ENCODE measurements around the gene OR6C1.
"Not testable (repeated sequence)": the region's sequence is repeated elsewhere in the genome, so short reads cannot be mapped to it uniquely, and the experiment has no call there.

Gene OR6C1

DNA sequence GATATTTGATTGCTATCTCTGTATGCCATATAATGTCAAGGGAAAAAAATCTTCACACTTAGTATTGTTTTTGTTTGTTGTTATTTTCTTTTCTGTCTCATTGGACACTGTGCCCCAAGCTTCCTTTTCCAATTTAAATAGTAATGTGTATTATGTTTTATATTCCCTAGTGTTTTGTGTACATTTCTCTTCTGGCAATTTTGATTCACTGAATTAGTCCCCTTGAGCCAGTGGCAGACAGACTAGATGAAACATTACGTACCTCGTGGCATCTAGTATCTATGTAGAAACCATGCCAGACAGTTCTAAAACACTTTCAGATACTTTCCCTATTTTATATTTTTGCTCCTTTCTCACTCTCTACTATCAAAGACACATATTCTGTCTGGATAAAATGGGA is at the start of gene OR6C1:
TSS of gene OR6C1 (plus strand) at position 301 of the 400 bp plus-strand sequence. CDS start 6,257 bp downstream, outside the sequence.
- DNase-seq (ENCODE audit: low read depth in 2 of 2), result no peak

DNA sequence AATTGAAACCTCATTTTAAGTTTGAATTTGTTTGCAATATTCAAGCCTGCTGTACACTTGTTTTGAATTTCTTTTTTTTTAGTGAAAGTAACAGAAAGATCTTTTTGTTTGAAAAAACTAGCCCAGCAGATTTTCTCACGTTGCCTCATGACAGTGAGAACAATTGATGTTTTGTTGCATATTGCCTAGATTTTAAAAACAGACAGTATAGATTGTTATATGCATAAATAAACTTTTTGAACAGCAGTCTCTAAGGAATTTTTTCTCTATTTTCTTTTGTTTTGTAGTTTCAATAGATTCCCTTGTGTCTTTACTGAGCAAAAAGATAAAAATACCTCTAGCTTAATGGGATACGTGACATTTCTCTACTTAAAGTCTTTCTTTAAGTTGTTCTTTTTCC is 33.2 kb upstream of the OR6C1 start:
- no peak for DNase-seq (ENCODE audit: low read depth in 2 of 2)

- DNase-seq (ENCODE audit: low read depth in 2 of 2), result no peak
Measured at GRCh38 chr12:55289999-55290398, 24.1 kb upstream of the OR6C1 start.

DNA sequence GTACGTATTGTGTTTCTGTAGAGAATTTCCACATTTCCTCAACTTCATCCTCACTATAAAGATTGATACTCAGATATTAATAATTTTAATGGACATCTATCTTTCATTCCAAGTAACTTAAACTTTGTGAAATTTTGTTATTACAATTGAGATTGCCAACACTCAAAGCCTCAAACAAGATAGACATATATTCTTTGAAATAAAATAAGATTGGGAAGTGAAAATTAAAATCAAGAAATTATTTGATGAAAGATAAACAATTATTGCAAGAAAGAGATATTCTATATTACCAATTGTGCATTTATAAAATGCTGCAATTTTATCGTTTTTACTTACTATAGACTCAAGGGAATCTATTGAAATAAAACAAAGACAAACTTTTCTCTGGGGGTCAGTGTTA is 17.7 kb upstream of the OR6C1 start, which contains the start of gene OR6C6:
TSS of gene OR6C6 (minus strand) at position 101 of the 400 bp plus-strand sequence. CDS start 1,337 bp downstream, outside the sequence.
- DNase-seq (ENCODE audit: low read depth in 2 of 2), result no peak

DNA sequence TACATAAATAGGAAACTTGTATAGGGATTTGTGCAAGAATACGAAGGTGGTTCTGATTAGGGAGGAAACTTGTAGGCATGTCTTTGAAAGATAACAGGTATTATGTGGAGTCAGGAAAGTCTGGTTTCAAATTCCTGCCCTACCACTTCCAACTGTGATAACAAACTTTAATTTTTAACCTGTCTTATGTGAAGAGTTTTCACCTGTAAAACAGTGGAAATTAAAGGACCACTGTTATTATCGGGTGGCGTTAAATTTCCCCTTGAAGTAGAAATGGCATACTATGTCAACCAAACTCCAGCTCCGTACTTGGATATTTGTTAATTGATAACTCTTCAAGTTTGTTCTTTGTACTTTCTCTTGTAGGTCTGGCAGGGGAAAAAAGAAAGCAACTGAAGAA is 6.1 kb downstream of the OR6C1 start:
- no peak for DNase-seq (ENCODE audit: low read depth in 2 of 2)

GRCh38 chr12:55325801-55326200 is 11.7 kb downstream of the OR6C1 start:
- DNase-seq (ENCODE audit: low read depth in 2 of 2), result not testable (repeated sequence)

DNA sequence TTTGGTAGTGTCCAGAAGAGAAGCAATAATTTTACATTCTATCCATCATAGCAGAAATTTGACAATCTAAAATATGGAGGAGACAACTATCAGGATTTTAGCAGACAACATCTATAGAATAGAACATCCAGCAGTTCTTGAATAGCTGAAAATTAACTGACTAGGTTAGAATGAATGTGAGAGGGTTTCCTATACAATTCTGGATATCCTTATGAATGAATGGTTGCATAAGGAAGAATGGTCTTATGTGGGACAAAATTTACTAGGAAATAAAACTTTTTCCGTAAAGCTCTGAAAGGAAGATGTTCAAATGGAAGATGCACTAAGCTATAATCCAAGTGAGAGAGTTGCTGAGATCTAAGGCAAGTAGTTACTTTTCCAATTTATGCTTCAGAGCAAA is 16.3 kb downstream of the OR6C1 start, which contains the start of gene OR6C3:
TSS of gene OR6C3 (plus strand) at position 301 of the 400 bp plus-strand sequence. CDS start 955 bp downstream, outside the sequence.
- DNase-seq (ENCODE audit: low read depth in 2 of 2), result no peak

GRCh38 chr12:55336002-55336401 is 21.9 kb downstream of the OR6C1 start:
- no peak for DNase-seq (ENCODE audit: low read depth in 2 of 2)

GRCh38 chr12:55355338-55355737 is 41.2 kb downstream of the OR6C1 start:
- not testable (repeated sequence) for DNase-seq (ENCODE audit: low read depth in 2 of 2)

DNA sequence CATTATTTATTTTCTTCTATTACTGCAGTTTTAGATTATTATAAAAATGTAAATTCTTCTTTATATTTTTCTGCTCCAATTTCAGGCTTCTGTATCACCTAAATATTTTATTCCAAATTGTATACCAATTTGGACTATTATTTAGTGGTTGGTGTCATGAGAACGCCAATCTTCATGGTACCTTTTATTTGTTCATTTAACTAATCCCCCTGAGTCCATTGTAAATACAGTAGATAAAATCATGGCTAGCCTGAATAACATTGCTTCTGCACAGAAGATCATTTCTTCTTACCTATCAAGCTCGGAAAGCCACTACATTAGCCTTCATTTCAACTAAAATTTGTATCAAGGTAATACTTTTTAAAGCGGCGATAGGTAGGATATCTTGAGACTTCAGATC is 48.5 kb downstream of the OR6C1 start, which contains the start of gene OR6C75:
TSS of gene OR6C75 (plus strand) at position 301 of the 400 bp plus-strand sequence. CDS start 2,136 bp downstream, outside the sequence.
- DNase-seq (ENCODE audit: low read depth in 2 of 2), result no peak

GRCh38 chr12:55365086-55365485 is 50.9 kb downstream of the OR6C1 start:
- DNase-seq (ENCODE audit: low read depth in 2 of 2), result no peak
